ENCODE measurements around the gene MSMB. TPM values are rescaled to one million over a fixed set of nuclear protein-coding genes. Genes with fewer than 3 reads are reported as not detected.

MSMB gene
- total RNA-seq, 1 donor from 2014 or later, result not detected

GRCh38 chr10:46037107-46037825 is 8.8 kb downstream of the MSMB start:
- H3K36me3 Mint-ChIP-seq, result no peaks in the 10 kb centered on the region
- H3K36me3 ChIP-seq, result no peaks in the 10 kb centered on the region
- no peaks in the 10 kb centered on the region for H3K27me3 ChIP-seq
- no peak overlapping the region for H2AFZ ChIP-seq (replicated peaks)
- H3K4me3 ChIP-seq, result no peak overlapping the region
- H3K9ac ChIP-seq, result no peak overlapping the region
- no peaks in the 10 kb centered on the region for H4K20me1 ChIP-seq (ENCODE audit: low read depth)
- TF ChIP-seq EZH2phosphoT487 (IDR thresholded peaks at IDR 0.05) (no peak), CTCF (IDR thresholded peaks at IDR 0.05) (no peak), EZH2 (IDR thresholded peaks at IDR 0.05) (no peak)
- H3K79me2 ChIP-seq (ENCODE audit: low read depth), result no peaks in the 10 kb centered on the region
- H3K4me2 ChIP-seq, result no peak overlapping the region
- no peak overlapping the region for H3K4me3 Mint-ChIP-seq
- H3K4me1 Mint-ChIP-seq, result no peaks in the 10 kb centered on the region
- no peaks in the 10 kb centered on the region for H3K9me3 Mint-ChIP-seq
- H3K27ac Mint-ChIP-seq, result no peak overlapping the region
- H3K27ac ChIP-seq, result no peak overlapping the region
- no peaks in the 10 kb centered on the region for H3K4me1 ChIP-seq
- no peaks in the 10 kb centered on the region for H3F3A ChIP-seq (ENCODE audit: low read depth)
- H3K27me3 Mint-ChIP-seq (ENCODE audit: insufficient read depth, low read depth), result peaks cover 2% of the 10 kb centered on the region
- no peaks in the 10 kb centered on the region for H3K9me3 ChIP-seq (ENCODE audit: low read depth)
- no peak for DNase-seq (ENCODE audit: low spot score)

DNA sequence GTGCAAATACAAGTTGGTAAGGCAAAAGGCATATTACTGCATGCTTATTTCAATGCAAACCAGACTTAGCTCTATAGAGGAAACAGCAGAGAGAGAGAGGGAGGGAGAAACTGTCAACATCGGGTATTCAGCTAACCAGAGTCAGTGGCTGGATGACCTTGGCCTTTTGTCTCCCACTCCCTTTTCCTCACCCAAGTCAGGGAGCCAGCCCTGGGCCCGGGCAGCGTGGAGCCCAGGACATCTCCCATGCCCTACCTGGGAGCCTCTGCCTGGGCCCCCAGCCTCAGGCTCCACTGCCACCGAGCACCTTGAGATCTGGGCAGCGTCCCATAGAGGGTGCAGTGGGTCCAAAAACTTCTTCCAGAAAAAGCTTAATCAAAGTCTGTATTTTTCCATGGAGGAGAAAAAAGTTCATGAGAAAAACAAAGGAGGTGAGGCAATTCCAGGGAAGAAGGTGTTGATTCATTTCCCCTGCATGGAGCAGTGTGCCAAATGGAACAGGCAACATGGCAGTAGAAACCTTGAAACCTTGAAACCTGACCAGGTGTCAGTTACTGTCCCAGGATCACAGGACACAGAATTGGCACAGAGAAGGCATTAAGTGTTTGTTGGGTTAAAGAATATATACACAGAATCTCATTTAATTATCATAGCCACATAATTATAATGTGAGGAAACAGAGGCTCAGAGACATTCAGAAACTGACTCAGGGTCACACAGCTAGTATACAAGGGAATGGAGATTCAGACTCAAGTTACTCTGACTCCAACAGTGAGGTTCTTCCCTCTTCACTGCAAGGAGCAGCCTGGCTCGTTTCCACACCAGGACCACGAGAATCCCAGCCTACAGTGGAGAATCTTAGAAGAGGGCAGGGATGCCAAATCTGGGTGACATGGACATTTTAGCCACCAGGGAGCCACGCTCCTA is 9.9 kb downstream of the MSMB start:
- Mint-ChIP-seq H3K9me3 (no peaks in the 10 kb centered on the region), H3K27me3 (ENCODE audit: insufficient read depth, low read depth) (peaks cover 2% of the 10 kb centered on the region), H3K36me3 (no peaks in the 10 kb centered on the region), H3K27ac (no peak overlapping the region), H3K4me3 (no peak overlapping the region), H3K4me1 (no peaks in the 10 kb centered on the region)
- H3K9me3 ChIP-seq (ENCODE audit: low read depth), result no peaks in the 10 kb centered on the region
- H3F3A ChIP-seq (ENCODE audit: low read depth), result no peaks in the 10 kb centered on the region
- no peak overlapping the region for H3K4me2 ChIP-seq
- no peak overlapping the region for H3K4me3 ChIP-seq
- H3K27me3 ChIP-seq, result no peaks in the 10 kb centered on the region
- H2AFZ ChIP-seq (replicated peaks), result no peak overlapping the region
- no peaks in the 10 kb centered on the region for H3K79me2 ChIP-seq (ENCODE audit: low read depth)
- H4K20me1 ChIP-seq (ENCODE audit: low read depth), result no peaks in the 10 kb centered on the region
- H3K27ac ChIP-seq, result no peak overlapping the region
- H3K9ac ChIP-seq, result no peak overlapping the region
- H3K36me3 ChIP-seq, result no peaks in the 10 kb centered on the region
- TF ChIP-seq CTCF (IDR thresholded peaks at IDR 0.05) (peak; percentile 5), EZH2phosphoT487 (IDR thresholded peaks at IDR 0.05) (no peak)
- DNase-seq (ENCODE audit: low spot score), result no peak
- no peaks in the 10 kb centered on the region for H3K4me1 ChIP-seq

DNA sequence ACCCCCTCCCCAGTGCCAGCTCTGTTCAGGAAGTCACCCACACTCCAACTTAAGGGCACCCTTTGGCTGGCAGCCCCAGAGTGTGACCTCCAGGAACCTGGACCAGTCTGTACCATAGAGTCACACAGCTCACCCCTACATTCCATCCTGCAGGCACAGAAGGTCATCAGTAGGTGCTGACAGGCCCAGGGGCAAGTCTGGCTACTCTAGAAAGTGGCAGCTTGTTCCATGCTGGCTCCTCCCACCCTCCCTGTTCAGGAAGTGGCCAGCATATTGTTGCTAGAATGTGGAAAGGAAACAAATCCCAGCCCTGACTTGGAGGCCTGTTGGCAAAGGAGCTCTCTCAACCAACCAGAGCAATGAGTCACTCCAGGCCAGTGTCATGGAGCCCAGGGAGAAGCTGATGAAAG is 12.5 kb downstream of the MSMB start:
- H3K27me3 ChIP-seq, result no peaks in the 10 kb centered on the region
- no peak overlapping the region for H3K4me3 ChIP-seq
- peaks cover 11% of the 10 kb centered on the region for H3K4me1 ChIP-seq
- H3K9me3 ChIP-seq (ENCODE audit: low read depth), result no peaks in the 10 kb centered on the region
- Mint-ChIP-seq H3K4me1 (peaks cover 16% of the 10 kb centered on the region), H3K4me3 (no peak overlapping the region), H3K27ac (no peak overlapping the region), H3K27me3 (ENCODE audit: insufficient read depth, low read depth) (peaks cover 2% of the 10 kb centered on the region), H3K36me3 (no peaks in the 10 kb centered on the region), H3K9me3 (no peaks in the 10 kb centered on the region)
- no peak overlapping the region for H2AFZ ChIP-seq (replicated peaks)
- no peaks in the 10 kb centered on the region for H3K36me3 ChIP-seq
- TF ChIP-seq EZH2phosphoT487 (IDR thresholded peaks at IDR 0.05), result no peak
- no peak overlapping the region for H3K4me2 ChIP-seq
- no peaks in the 10 kb centered on the region for H3F3A ChIP-seq (ENCODE audit: low read depth)
- H4K20me1 ChIP-seq (ENCODE audit: low read depth), result peaks cover 13% of the 10 kb centered on the region
- H3K79me2 ChIP-seq (ENCODE audit: low read depth), result peaks cover 14% of the 10 kb centered on the region
- DNase-seq (ENCODE audit: low spot score), result no peak
- H3K27ac ChIP-seq, result no peak overlapping the region
- H3K9ac ChIP-seq, result no peak overlapping the region
